ENCODE data around the gene FAHD2A.

FAHD2A gene

DNA sequence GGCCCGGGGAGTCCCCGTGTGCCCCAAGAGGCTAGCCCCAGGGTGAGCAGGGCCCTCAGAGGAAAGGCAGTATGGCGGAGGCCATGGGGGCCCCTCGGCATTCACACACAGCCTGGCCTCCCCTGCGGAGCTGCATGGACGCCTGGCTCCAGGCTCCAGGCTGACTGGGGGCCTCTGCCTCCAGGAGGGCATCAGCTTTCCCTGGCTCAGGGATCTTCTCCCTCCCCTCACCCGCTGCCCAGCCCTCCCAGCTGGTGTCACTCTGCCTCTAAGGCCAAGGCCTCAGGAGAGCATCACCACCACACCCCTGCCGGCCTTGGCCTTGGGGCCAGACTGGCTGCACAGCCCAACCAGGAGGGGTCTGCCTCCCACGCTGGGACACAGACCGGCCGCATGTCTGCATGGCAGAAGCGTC is 16.9 kb upstream of the FAHD2A start:
- TF ChIP-seq, protein P1, sequence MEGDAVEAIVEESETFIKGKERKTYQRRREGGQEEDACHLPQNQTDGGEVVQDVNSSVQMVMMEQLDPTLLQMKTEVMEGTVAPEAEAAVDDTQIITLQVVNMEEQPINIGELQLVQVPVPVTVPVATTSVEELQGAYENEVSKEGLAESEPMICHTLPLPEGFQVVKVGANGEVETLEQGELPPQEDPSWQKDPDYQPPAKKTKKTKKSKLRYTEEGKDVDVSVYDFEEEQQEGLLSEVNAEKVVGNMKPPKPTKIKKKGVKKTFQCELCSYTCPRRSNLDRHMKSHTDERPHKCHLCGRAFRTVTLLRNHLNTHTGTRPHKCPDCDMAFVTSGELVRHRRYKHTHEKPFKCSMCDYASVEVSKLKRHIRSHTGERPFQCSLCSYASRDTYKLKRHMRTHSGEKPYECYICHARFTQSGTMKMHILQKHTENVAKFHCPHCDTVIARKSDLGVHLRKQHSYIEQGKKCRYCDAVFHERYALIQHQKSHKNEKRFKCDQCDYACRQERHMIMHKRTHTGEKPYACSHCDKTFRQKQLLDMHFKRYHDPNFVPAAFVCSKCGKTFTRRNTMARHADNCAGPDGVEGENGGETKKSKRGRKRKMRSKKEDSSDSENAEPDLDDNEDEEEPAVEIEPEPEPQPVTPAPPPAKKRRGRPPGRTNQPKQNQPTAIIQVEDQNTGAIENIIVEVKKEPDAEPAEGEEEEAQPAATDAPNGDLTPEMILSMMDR (IDR thresholded peaks at IDR 0.05; ENCODE audit: borderline replicate concordance, control extremely low read depth, extremely low read depth, insufficient read depth, missing control alignments), result no peak
- DNase-seq (ENCODE audit: low spot score), result no peak
- in situ Hi-C loops (cut with MboI; ENCODE audit: low sequenced_read_pairs, unreplicated experiment), result no loop called here

DNA sequence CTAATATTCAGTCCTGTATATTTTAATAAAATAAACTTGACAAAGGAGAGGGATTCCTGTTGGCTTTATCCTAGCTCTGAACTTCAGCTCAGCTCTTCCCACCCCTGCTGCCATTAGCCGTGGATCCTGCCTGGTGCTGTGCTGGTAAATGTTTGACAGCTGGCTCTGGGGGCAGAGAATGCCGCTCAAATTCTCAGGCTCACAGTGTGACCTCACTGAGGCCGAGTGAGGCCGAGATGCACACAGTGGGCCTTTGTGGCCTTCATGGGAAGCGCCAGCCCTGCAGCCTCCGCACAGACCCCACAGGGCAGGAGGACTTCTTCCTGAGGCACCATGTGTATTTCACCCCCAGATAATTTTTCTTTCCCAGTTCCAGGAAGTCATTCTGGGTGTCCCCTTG is 16.5 kb upstream of the FAHD2A start:
- TF ChIP-seq, protein P1 (IDR thresholded peaks at IDR 0.05; ENCODE audit: borderline replicate concordance, control extremely low read depth, extremely low read depth, insufficient read depth, missing control alignments), result no peak
- in situ Hi-C loops (cut with MboI; ENCODE audit: low sequenced_read_pairs, unreplicated experiment), result no loop called here
- DNase-seq (ENCODE audit: low spot score), result no peak

DNA sequence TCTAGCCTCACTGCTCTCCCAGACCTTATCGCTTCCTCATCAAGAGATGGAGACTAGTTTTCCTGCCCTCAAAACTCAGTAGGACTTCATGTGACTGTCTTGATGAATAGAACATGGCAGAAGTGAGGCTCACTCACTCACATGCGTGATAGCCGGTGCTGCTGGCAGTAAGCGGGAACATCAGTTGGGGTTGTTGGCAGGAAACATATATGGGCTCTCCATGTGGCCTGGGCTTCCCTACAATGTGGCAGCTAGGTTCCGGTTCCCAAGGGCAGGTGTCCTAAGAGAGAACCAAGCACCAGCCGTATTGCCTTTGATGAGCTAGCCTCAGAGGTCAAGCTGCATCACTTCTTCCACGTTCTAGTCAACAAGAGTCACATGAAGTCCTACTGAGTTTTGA is 15.2 kb upstream of the FAHD2A start:
- no peak for DNase-seq (ENCODE audit: low spot score)
- in situ Hi-C loops (cut with MboI; ENCODE audit: low sequenced_read_pairs, unreplicated experiment), result no loop called here
- TF ChIP-seq, protein P1 (IDR thresholded peaks at IDR 0.05; ENCODE audit: borderline replicate concordance, control extremely low read depth, extremely low read depth, insufficient read depth, missing control alignments), result no peak

DNA sequence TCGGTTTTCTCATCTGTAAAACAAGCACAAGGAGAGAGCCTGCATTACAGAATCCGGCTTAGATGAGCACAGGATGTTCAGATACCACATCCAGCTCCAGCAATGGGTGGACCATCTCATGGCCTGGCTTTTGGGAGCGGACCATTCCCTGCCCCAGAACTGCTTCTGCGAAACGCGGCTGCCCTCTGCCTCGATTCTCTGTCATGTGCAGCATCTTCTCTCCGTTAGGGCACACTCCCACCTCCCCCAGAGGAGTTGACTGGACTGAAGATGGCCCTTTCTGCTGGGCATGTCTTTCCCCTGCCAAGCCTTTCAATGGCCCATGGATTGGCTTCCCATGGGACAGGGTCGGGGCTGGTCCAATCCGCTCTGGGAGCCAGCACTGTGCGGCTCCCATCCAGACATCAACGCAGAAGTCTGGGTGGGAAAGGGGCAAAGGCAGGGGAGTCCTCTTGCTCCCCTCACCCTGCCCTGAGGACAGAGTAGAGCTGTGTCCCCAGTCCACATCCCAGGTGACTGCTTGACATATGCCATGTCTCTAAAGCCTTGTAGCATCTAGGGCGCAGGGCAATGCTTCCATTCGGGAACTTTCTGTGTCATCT is 14.3 kb upstream of the FAHD2A start:
- in situ Hi-C loops (cut with MboI; ENCODE audit: low sequenced_read_pairs, unreplicated experiment), result no loop called here
- DNase-seq (ENCODE audit: low spot score), result no peak
- TF ChIP-seq, protein P1 (IDR thresholded peaks at IDR 0.05; ENCODE audit: borderline replicate concordance, control extremely low read depth, extremely low read depth, insufficient read depth, missing control alignments), result no peak

DNA sequence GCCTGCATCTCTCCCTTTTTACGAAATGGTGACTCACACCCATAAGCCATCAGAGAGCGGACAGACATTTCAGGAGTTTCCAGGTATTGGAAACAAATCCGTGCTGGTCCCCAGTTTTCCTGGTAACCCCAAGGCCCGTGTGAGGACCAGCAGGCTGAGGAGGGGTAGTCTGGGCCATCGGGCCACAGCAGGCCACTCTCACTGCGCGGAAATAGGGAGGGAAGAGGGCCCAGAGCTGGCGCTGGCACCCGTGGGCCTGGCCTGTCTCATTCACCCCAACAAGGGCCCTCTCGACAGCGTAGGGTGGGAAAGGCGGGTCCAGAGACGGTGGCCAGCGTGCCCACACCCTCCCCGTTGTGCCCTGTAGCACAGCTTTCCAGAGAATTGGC is 13.7 kb upstream of the FAHD2A start:
- no peak for DNase-seq (ENCODE audit: low spot score)
- in situ Hi-C loops (cut with MboI; ENCODE audit: low sequenced_read_pairs, unreplicated experiment), result no loop called here
- TF ChIP-seq, protein P1 (IDR thresholded peaks at IDR 0.05; ENCODE audit: borderline replicate concordance, control extremely low read depth, extremely low read depth, insufficient read depth, missing control alignments), result no peak

DNA sequence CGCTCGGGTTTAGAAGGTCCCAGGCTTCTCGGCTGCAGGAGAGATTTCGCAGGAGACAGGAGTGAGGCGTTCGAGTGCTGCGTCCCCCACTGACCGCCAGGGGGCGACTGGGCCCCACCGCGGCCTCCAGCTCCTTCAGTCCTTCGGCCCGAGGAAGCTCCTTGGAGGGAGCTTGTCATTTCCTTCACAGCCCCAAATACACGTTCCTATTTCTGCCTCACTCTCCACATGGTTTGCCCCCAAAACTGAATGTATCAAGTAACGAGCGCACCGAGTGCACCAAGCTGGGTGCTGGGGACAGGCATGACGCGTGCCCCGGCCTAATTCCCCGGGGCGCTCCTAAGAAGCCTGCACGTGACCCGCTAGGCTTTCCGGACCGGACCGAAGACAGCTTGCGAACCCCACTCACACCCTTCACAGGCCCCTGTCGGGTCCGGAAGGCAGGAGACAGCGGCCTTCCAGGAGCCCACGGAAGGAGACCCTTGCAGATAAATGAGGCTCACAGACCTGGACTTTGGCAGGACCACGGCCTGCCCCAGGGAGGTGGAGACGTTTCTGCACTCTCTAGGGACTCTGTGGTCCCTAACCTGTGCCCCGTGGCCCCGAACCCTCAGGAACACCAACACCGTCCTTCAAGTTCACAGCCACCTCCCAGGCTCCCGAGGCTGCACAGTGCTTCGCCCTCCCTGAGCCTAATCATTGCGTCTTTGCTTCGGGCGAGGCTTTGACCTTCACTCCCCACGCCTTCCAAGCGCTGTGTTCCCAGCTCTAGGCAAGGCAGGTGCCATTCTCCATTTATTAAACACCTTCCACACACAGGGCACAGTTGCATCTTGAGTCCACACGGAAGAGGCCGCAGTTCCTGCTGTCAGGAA is 13.0 kb upstream of the FAHD2A start:
- in situ Hi-C loops (cut with MboI; ENCODE audit: low sequenced_read_pairs, unreplicated experiment), result no loop called here

More for the DNA sequence above, 13.0 kb upstream of the FAHD2A start:
- DNase-seq (ENCODE audit: low spot score), result peak; percentile 90
- TF ChIP-seq, protein P1 (IDR thresholded peaks at IDR 0.05; ENCODE audit: borderline replicate concordance, control extremely low read depth, extremely low read depth, insufficient read depth, missing control alignments), result peak; percentile 90
